NCI-H1436 (cell line): ENCODE measurements around the gene NDUFB10.
A peak's percentile ranks its signal among the peaks of the same experiment; 100 is the strongest.
"Not testable (repeated sequence)": the region's sequence is repeated elsewhere in the genome, so short reads cannot be mapped to it uniquely, and the experiment has no call there.

ENCODE experiments used
- DNase-seq: peaks from one replicate; lab custom pipeline; 2025; lab: John Stamatoyannopoulos, UW

The NDUFB10 gene

GRCh38 chr16:1946495-1947368, 12.6 kb upstream of the NDUFB10 start:
- DNase-seq = no peak

GRCh38 chr16:1947369-1947670, 12.0 kb upstream of the NDUFB10 start:
- no peak for DNase-seq

- DNase-seq = no peak
Measured at GRCh38 chr16:1949507-1949906, 9.8 kb upstream of the NDUFB10 start.

DNA sequence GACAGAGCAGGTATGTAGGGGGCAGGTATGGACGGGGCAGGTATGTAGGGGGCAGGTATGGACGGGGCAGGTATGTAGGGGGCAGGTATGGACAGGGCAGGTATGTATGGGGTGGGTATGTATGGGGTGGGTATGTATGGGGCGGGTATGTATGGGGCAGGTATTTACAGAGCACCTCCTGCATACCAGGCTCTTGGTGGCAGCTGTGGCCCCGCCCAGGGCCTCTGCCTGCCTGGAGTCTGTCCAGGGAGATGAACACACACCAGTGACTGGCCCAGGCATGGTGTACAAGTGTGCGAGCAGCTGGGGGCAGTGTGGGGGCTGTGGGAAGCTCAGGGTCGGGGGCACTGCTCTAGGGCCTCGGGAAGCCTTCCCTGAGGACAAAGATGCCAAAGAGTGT, 9.3 kb upstream of the NDUFB10 start:
- DNase-seq = no peak

GRCh38 chr16:1950559-1950958, 8.8 kb upstream of the NDUFB10 start:
- DNase-seq = no peak

DNA sequence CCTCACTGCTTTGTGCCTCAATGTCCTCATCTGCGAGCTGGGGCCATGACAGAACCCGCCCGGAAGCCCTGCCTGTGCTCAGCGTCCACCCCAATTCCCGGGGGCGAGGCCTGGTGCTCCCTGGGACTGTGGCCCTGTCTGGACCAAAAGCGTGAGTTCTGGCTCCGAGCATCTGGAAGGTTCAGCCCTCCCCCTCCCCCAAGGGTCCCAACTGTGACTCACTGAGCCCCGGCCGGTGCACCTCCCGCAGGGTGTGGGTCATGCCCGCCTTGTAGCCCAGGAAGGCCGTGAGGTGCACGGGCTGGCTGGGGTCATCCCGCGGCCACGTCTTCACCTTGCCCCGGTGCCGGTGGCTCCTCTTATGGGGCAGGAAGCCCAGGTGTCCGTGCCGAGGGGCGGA, 5.6 kb upstream of the NDUFB10 start:
- DNase-seq = no peak

- DNase-seq = not testable (repeated sequence)
Measured at GRCh38 chr16:1957434-1958142, 1.8 kb upstream of the NDUFB10 start.

- DNase-seq = not testable (repeated sequence)
Measured at GRCh38 chr16:1958143-1958491, 1.2 kb upstream of the NDUFB10 start.

DNA sequence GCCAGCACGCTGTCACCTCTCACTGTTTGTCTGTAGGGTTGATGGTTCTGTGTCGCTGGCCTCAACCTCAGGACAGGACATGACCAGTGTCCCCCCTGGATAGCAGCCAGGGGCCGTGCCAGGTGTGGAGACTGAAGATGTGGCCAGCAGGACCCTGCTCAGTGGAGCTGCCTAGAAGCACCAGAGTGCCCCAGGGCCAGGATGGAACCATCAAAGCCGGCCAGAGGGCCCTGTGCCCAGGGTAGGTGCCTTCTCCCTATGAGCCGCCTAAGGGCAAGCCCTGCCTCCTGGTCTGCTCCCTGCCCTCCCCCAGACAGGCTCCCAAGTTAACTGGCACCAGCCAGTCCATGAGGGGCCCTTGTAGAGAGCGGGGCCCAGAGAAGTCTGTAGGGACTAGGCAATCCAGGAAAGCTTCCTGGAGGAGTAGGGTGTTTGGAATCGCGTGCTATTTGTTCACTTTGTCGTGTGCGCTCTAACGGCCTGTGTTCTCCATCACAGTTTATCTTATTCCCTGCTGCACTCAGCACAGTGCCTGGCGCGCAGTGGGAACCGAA, 546 bp upstream of the NDUFB10 start:
- no peak for DNase-seq

DNA sequence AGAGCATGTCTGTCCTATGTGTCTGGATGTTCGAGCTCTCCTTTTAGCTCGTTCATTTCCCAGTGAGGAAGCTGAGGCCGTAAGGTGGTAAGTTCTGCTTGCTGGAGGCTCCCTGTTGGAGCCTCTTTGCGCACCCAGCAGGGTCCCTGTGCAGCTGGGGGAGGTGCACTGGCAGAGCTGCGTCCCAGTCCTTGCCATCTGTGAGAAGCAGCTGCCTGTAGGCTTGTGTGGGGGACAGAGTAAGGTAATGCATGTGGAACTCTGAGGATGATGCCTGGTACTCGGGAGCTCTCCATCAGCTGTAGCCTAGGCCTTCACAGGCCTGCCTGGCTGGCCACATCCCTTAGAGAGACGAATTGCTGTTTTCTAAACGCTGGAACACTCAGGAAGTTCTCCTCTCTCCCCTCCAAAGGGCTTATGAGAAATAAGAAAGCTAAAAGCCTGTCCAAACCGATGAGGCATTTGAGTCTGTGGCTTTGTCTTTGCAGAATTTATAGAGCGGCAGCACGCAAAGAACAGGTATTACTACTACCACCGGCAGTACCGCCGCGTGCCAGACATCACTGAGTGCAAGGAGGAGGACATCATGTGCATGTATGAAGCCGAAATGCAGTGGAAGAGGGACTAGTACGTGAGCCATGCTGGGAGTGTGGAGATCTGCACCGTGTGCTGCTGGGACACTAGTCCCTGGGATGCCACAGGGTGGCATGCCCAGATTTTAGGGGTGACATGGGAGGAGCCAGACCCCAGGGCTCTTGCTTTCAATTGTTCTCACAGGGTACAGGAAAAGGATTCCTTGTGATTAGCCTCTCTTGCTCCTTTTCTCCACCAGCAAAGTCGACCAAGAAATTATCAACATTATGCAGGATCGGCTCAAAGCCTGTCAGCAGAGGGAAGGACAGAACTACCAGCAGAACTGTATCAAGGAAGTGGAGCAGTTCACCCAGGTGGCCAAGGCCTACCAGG, 1.6 kb downstream of the NDUFB10 start:
- DNase-seq = no peak

DNA sequence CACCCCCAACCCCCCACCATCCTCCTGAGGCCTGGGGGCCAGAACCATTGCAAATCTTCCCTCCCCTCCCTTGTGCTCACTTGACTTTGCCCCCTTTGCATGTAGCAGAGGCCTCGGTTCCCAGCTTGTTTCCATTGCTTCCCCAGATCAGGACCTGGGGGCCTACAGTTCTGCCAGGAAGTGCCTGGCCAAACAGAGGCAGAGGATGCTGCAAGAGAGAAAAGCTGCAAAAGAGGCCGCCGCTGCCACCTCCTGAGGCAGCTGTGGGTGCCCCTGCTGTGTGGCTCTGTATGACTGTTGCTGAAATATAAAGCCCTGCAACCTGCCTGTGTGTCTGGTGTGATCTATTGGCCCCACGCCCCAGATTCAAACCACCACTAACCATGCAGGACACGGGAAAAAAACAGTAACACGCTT, 2.3 kb downstream of the NDUFB10 start:
- no peak for DNase-seq

- not testable (repeated sequence) for DNase-seq
Measured at GRCh38 chr16:1962161-1963153, 3.1 kb downstream of the NDUFB10 start.

- DNase-seq = no peak
Measured at GRCh38 chr16:1963806-1964505, 4.6 kb downstream of the NDUFB10 start.

- peak; percentile 97 for DNase-seq
Measured at GRCh38 chr16:1964506-1965395, 5.4 kb downstream of the NDUFB10 start, which contains the start of gene RPS2. Gene RPS2 (minus strand): TSS chr16:1964826. CDS start chr16:1964625, 201 bp downstream.

GRCh38 chr16:1965396-1966001, 6.2 kb downstream of the NDUFB10 start:
- no peak for DNase-seq

DNA sequence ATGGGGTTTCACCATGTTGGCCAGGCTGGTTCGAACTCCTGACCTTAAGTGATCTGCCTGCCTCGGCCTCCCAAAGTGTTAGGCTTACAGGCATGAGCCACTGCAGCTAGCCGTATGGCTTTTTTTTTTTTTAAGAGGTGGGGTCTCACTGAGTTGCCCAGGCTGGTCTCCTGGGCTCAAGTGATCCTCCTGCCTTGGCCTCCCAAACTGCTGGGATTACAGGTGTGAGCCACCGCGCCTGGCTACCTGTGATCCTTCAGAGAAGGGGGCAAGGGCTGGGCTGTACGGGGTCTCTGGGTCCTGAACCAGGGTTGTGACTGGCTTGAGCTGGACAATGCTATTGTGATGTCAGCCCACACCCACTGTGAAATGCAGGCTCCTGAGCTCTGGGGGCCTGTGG, 7.1 kb downstream of the NDUFB10 start, which contains the start of gene RNF151:
Gene RNF151 (plus strand): TSS at position 397 of the 400 bp plus-strand sequence. CDS start 26 bp downstream, outside the sequence.
- no peak for DNase-seq

GRCh38 chr16:1968146-1968953, 9.0 kb downstream of the NDUFB10 start:
- no peak for DNase-seq
